Activated T-cell treated with anti-CD3 and anti-CD28 coated beads, Interleukin-2, amount 50 U/mL, for 24 hours (primary cell): ENCODE results near the gene PSMB9.
A peak's percentile ranks its signal among the peaks of the same experiment; 100 is the strongest.

ENCODE experiments used
- DNase-seq: peaks from one replicate; pipeline ENCODE4 v3.0.0-alpha.2; 2020
- H3K27ac Mint-ChIP-seq: 2 replicates; pipeline ENCODE4 v1.8.0; 2020; ENCODE audit warnings: mild to moderate bottlenecking, mixed read lengths
- H3K27me3 Mint-ChIP-seq: 2 replicates; pipeline ENCODE4 v1.8.0; 2020; ENCODE audit warnings: mixed read lengths
- H3K36me3 Mint-ChIP-seq: 2 replicates; pipeline ENCODE4 v1.8.0; 2020; ENCODE audit warnings: low read depth, mixed read lengths
- H3K4me1 Mint-ChIP-seq: 2 replicates; pipeline ENCODE4 v1.8.0; 2020; ENCODE audit warnings: low read depth, mixed read lengths
- H3K4me3 Mint-ChIP-seq: 2 replicates; pipeline ENCODE4 v1.8.0; 2020; ENCODE audit warnings: mild to moderate bottlenecking, moderate library complexity, mixed read lengths
- H3K9me3 Mint-ChIP-seq: 2 replicates; pipeline ENCODE4 v1.8.0; 2020; ENCODE audit warnings: mixed read lengths

PSMB9 gene

DNA sequence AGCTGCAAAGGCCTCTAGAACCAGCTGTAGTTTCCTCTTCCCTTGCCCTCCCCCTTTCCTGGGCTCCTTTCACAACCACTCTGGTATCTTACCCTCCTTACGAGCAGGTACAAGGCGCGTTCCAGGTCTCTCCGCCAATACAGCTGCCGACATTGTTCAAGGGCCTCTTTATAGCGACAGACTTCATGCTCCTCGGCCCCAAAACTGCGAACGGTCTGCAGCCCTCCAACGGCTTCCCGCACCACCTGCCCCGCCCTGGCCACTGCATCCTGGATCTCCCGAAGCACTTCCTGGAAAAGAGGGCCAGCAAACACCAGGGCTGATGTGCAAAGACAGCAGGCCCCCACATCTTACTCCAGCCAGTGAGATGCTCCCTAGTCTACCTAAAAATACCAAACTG is 21.5 kb upstream of the PSMB9 start:
- H3K4me3 Mint-ChIP-seq, result no peak overlapping the region
- no peaks in the 10 kb centered on the region for H3K9me3 Mint-ChIP-seq
- peaks cover 99% of the 10 kb centered on the region for H3K36me3 Mint-ChIP-seq
- no peaks in the 10 kb centered on the region for H3K27me3 Mint-ChIP-seq
- peaks cover 86% of the 10 kb centered on the region for H3K4me1 Mint-ChIP-seq
- peak overlapping the region; percentile 58 for H3K27ac Mint-ChIP-seq
- DNase-seq, result no peak

DNA sequence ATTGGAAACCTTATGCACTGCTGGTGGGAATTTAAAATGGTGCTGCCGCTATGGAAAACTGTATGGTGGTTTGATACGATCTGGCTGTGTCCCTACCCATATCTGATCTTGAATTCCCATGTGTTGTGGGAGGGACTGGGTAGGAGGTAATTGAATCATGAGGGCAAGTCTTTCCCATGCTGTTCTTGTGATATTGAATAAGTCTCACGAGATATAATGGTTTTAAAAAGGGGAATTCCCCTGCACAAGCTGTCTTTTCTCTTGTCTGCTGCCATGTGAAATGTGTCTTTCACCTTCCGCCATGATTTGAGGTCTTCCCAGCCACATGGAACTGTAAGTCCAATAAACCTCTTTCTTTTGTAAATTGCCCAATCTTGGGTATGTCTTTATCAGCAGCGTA is 20.3 kb upstream of the PSMB9 start:
- Mint-ChIP-seq H3K27me3 (no peaks in the 10 kb centered on the region), H3K36me3 (peaks cover 95% of the 10 kb centered on the region), H3K9me3 (no peaks in the 10 kb centered on the region), H3K4me3 (peak overlapping the region; percentile 82), H3K27ac (peak overlapping the region; percentile 100), H3K4me1 (peaks cover 78% of the 10 kb centered on the region)
- DNase-seq, result no peak

DNA sequence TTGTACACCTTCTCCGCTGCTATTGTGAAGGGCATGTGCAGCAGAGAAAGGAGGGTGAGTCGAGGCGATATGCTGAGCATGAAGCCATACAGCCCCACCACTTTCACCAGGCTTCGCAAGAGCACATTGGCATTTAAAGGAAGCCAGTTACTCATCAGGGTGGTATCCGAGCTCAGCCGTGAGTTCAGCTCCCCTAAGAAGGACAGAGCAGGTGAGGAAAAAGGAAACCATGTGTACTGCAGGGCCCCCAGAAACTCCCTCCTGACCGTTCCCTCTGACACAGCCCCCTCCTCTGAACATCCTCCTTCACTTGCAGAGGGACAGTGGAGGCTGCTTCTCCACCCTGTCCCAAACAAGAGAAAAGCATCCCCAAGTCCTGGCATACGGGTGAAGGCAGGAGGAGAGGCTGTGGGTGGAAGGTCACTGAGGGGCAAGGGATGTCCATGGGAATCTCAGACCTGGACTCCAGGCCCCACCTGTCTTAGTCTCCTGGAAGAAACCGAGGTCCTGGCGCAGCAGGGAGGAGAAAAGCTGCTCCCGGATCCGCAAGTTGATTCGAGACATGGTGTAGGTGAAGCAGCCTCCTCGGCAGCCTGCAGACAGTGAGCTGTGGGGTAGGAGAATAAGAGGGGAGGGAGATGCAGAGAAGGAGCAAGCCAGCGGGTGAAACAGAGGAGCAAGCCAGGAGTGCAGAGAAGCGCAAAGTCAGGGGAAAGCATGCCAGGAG is 18.7 kb upstream of the PSMB9 start:
- peak overlapping the region; percentile 82 for H3K4me3 Mint-ChIP-seq
- peaks cover 79% of the 10 kb centered on the region for H3K4me1 Mint-ChIP-seq
- no peak for DNase-seq
- peaks cover 93% of the 10 kb centered on the region for H3K36me3 Mint-ChIP-seq
- H3K27me3 Mint-ChIP-seq, result no peaks in the 10 kb centered on the region
- peak overlapping the region; percentile 100 for H3K27ac Mint-ChIP-seq
- no peaks in the 10 kb centered on the region for H3K9me3 Mint-ChIP-seq

DNA sequence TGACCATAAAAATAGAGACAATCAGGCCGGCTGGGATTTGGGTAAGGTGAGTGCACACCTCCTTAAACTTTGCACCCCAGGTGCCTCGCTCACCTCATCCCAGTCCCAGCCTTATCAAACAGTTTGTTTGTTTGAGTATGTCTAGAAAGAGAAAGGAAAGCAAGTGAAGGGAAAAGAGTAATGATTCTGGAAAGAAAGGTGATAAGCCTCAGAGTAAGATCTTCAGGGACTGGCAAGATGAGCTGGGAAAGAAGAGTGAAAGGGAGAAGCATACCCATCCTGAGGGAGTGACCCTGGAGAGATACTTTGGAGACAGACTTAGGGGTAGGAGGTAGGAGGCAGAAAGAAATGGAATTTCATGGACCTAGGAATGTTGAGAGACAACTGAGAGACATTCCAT is 17.1 kb upstream of the PSMB9 start:
- Mint-ChIP-seq H3K27ac (peak overlapping the region; percentile 100), H3K4me1 (peaks cover 84% of the 10 kb centered on the region), H3K9me3 (no peaks in the 10 kb centered on the region), H3K27me3 (no peaks in the 10 kb centered on the region), H3K36me3 (peaks cover 93% of the 10 kb centered on the region), H3K4me3 (peak overlapping the region; percentile 82)
- DNase-seq, result no peak

DNA sequence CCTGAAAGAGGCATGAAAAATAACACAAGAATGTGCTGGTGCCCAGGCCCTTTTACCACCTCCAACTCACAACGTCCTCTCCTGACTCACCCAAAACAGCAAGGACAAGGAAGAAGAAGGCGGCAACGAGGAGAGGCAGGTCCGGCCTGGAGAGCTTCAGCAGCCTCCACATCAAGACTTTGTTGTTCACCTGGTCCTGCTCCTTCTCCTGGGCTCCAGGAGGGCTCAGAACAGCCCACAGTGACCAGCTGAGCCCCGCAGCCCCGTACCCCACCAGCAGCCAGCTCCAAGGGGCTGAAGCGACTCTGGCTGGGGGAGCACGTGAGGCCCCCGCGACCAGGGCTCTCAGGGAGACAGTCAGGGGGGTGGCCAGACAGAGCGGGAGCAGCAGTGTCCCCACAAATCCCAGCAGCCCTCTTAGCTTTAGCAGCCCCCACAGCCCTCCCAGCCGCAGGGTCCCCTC is 16.3 kb upstream of the PSMB9 start:
- Mint-ChIP-seq H3K4me1 (peaks cover 86% of the 10 kb centered on the region), H3K27ac (peak overlapping the region; percentile 100), H3K4me3 (peak overlapping the region; percentile 82), H3K27me3 (no peaks in the 10 kb centered on the region), H3K36me3 (peaks cover 93% of the 10 kb centered on the region), H3K9me3 (no peaks in the 10 kb centered on the region)
- DNase-seq, result no peak

DNA sequence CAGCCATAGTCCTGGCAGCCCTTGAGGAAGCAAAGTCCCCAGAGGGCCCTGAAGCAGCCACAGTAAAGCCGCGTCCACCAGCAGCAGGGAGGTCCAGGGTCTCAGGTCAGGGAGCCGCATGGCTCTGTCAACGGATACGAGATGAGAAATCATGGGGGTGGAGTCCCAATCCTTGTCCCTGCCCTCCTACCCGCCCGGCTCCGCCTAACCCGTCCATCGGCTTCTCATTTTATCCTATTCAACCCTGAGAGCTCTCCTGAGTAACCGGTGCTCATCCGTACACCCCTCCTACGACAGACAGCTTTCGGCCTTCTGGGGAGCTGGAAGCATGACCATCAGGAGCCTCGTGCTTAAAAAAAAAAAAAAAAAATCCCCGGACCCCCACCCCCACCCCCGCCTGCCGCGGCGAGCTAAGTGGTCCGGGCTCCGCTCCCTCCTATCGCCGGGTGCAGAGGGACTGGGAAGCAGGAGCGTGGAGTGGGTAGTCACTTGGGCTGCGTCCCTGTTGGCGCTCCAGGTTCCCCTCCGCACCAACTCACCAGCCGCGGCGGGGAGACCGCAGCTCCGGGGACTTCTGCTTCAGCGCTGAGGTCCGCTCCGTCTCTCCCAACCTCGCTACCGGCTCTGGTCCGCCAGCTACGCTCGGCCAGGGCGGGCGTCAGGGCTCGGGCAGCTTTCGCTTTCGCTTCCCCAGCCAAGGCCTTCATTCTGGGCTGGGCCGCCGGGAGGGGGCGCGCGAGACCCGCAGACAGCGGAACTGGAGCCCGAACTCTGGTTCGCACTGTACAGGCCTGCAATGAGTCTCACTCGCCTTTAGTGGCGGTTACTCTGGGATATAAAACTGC is 15.7 kb upstream of the PSMB9 start, which contains the start of gene TAP2:
Gene TAP2, minus strand, starts transcription at position 626 of the 845 bp plus-strand sequence. Its CDS starts 506 bp downstream, at position 120.
- peak within 1 kb of the TSS; percentile 82 for H3K4me3 Mint-ChIP-seq
- H3K4me1 Mint-ChIP-seq, result peaks cover 84% of the 10 kb centered on the region

DNA sequence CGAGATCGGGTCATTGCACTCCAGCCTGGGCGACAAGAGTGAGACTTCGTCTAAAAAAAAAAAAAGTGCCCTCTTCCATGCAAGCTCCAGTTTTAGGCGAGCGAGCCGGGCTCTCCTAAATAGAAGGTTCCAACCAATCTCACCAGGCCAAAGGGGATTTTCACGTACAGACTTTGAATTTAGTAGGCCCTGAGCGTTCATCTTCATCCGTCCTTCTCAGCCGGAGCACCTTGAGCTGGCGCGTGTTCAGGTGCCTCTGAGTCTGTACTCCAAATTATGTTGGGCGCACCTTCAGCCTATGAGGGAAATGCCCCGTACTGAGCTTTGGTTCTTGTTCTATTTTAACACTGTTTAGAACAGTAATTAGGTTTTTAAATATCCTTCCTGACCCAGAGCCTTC is 14.6 kb upstream of the PSMB9 start:
- Mint-ChIP-seq H3K9me3 (no peaks in the 10 kb centered on the region), H3K4me1 (peaks cover 74% of the 10 kb centered on the region), H3K36me3 (peaks cover 93% of the 10 kb centered on the region), H3K4me3 (peak overlapping the region; percentile 82), H3K27ac (peak overlapping the region; percentile 100), H3K27me3 (no peaks in the 10 kb centered on the region)
- DNase-seq, result no peak

More for the DNA sequence above, 15.7 kb upstream of the PSMB9 start, which contains the start of gene TAP2:
- H3K36me3 Mint-ChIP-seq, result peaks cover 93% of the 10 kb centered on the region
- no peaks in the 10 kb centered on the region for H3K9me3 Mint-ChIP-seq
- H3K27ac Mint-ChIP-seq, result peak within 1 kb of the TSS; percentile 100
- no peaks in the 10 kb centered on the region for H3K27me3 Mint-ChIP-seq
- peak; percentile 99 for DNase-seq

DNA sequence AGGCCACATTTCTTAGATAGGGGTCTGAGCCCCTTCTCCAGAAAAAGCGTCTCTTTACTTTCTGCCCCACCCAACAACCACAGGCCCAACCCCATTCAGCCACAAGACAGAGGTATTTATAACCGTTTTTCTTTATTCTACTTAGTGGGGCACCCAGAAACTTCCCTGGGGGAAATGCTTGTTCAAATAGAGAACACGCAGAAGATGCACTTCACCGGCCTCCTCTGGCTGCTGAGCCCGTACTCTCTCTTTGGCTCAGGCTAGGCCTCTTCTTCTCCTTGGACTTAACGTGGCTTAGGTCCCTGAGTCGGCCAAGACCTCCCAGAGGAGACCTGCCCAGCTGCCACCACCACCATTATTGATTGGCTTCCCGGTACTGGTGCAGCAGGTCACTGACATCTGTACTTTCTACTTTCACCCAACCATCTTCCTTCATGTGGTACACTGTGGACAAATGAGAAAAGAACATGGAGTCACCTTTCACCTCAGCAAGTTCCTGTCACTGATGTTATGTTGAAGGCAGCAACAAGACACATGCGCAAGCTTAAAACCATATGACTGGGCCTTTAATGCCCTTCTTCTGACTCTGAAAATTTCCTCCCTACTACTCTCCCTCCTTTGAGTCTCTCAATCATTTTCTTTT is 13.3 kb upstream of the PSMB9 start:
- peaks cover 69% of the 10 kb centered on the region for H3K4me1 Mint-ChIP-seq
- peak overlapping the region; percentile 98 for H3K4me3 Mint-ChIP-seq
- H3K36me3 Mint-ChIP-seq, result peaks cover 93% of the 10 kb centered on the region
- H3K27ac Mint-ChIP-seq, result peak overlapping the region; percentile 100
- H3K9me3 Mint-ChIP-seq, result no peaks in the 10 kb centered on the region
- H3K27me3 Mint-ChIP-seq, result no peaks in the 10 kb centered on the region
- DNase-seq, result peak; percentile 63

DNA sequence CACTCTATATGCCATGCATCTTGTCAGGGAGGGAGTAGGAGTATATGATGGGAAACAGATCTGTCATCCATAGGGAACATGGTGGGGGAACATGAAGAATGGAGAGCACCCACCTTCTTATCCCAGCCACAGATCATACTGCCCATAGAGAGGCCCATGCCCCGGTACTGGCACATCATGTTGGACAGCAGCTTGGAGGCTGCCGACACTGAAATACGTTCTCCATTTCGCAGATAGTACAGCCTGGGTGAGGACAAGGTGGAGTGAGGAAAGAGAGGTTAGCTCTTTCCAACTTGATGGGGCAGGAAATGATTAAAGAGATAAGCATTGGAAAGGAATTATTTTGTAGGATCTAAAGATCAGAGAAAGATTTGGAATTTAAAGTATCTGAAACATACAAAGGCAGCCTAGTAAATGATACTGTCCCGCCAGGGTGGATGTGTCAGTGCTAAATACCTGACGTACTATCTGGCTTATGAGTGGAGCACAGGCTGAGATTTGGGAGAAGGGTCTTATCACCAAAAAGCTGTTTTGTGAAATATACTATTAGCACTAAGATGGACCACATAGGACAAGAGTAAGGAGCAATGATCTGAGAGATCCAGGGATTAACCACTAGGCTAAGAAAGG is 11.9 kb upstream of the PSMB9 start:
- no peak for DNase-seq
- no peaks in the 10 kb centered on the region for H3K9me3 Mint-ChIP-seq
- peaks cover 93% of the 10 kb centered on the region for H3K36me3 Mint-ChIP-seq
- H3K27ac Mint-ChIP-seq, result peak overlapping the region; percentile 100
- no peaks in the 10 kb centered on the region for H3K27me3 Mint-ChIP-seq
- peaks cover 68% of the 10 kb centered on the region for H3K4me1 Mint-ChIP-seq
- peak overlapping the region; percentile 98 for H3K4me3 Mint-ChIP-seq

DNA sequence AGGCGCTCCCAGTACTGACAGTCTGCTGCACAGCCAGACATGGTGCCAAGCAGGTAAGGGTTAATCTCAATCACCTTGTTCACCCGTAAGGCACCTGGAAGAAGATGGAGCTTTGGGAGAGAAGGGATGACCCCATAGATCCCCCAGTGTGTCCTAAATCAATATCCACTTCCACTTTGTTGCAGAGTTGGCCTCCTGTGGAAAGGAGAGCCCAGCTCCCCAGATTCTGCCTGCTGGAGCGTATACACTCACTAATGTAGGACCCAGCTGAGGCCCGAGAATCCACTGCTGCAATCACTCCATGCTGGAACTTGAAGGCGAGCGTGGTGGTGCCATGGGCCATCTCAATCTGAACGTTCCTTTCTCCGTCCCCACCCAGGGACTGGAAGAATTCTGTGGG is 11.3 kb upstream of the PSMB9 start:
- Mint-ChIP-seq H3K4me3 (peak overlapping the region; percentile 98), H3K4me1 (peaks cover 69% of the 10 kb centered on the region), H3K36me3 (peaks cover 93% of the 10 kb centered on the region), H3K27ac (peak overlapping the region; percentile 100), H3K27me3 (no peaks in the 10 kb centered on the region), H3K9me3 (no peaks in the 10 kb centered on the region)
- DNase-seq, result no peak

DNA sequence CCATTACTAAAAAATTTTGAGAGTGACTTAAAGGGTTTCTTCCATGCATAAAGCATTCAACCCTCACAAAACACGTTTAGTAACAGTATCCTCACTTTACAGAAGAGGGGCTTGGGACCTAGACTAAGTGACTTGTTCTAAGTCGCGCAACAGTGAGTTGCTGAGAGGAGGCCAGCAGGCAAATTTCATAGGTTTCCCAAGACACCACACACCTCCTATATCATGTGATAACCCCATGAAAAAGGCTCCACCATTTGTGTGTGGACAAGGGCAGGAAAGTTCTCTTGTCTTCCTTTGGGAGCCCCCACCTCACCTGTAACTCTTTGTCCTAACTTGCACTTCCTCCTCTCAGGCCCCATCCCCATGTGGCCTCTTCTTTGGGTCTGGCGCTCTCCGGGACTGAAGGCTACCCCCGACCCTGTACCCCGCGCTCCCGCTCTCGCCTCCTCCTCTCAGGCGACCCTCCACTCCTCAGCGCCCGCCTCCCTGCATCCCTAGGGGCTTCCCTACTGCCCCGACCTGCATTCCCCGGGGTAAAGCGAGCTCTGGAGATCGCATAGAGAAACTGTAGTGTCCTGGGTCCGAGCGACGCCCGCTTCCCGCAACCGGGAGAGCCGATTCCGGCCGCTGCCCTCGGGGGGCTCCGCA is 10.5 kb upstream of the PSMB9 start:
- Mint-ChIP-seq H3K27me3 (no peaks in the 10 kb centered on the region), H3K4me1 (peaks cover 76% of the 10 kb centered on the region), H3K9me3 (no peaks in the 10 kb centered on the region), H3K36me3 (peaks cover 96% of the 10 kb centered on the region), H3K4me3 (peak overlapping the region; percentile 98), H3K27ac (peak overlapping the region; percentile 100)
- no peak for DNase-seq

DNA sequence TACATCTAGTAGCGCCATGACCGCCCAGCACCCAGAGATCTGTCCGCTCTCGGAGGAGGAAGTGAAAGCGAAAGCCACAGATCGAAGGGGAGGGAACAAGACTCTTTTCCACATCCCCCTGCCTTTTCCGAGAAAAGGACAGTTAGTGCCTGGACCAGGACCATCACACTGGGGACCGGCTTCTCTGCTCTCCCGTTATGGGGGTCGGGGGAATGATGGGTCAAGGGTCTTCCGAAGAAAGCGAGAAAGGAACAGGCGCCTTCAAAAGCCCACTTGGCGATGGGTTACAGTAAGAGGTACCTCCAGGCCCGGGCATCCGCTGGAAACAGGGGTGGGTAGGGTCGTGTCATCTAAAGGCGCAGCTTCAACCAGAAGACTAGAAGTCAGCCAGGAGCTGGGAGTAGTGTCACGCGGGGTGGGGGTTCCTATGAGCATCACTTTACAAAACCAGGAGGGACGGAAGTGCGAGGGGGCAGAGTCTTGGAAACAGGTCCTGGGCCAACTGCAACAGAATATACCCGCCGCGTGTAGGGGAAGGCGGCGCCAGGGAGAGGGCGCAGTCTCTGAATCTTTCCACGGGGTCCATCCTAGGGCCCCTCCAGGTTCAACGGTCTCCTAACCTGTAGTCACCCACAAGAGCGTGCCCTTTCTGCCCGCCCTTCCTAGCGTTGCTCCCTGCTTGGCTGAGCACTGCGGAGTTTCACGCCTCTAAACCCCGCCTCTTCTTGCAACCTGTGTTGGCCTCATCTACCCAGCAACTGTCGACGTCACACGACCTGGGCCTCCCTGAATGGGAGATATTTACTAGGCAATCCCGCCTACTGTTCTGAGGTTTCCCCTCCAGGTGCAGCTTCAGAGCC is 9.8 kb upstream of the PSMB9 start, which contains the start of gene PSMB8:
Gene PSMB8, minus strand, starts transcription at position 69 of the 860 bp plus-strand sequence. Its CDS starts 51 bp downstream, at position 18.
- Mint-ChIP-seq H3K27ac (peak within 1 kb of the TSS; percentile 100), H3K9me3 (no peaks in the 10 kb centered on the region), H3K4me3 (peak within 1 kb of the TSS; percentile 98), H3K4me1 (peaks cover 79% of the 10 kb centered on the region), H3K36me3 (peaks cover 100% of the 10 kb centered on the region), H3K27me3 (no peaks in the 10 kb centered on the region)
- DNase-seq, result peak; percentile 97

DNA sequence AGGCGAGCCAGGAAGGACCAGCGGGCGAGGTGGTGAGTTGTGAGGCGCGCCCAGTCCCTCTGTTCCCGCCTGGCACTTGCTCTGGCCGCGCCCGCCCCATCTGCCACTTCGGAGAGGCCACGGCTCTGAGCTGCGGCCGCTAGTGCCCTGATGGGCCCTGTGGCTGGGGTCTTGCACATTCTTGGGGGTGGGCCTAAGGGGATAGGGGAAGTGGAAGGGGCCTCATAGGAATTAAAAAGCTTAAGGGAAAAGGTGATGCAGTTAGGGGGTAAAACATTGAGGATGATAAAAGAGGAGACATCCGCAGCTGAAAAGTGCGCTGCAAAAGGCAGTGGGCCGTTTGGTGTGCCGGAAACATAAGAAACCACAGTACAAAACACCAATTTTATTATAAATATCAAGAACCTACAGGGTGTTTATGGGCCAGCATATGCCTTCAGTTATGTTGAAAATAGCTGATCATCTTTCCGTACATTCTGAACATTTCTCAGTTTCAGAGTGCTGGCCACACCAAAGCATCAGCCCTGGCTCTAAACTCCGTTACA is 9.1 kb upstream of the PSMB9 start:
- no peaks in the 10 kb centered on the region for H3K27me3 Mint-ChIP-seq
- no peaks in the 10 kb centered on the region for H3K9me3 Mint-ChIP-seq
- H3K36me3 Mint-ChIP-seq, result peaks cover 99% of the 10 kb centered on the region
- peaks cover 76% of the 10 kb centered on the region for H3K4me1 Mint-ChIP-seq
- peak overlapping the region; percentile 100 for H3K27ac Mint-ChIP-seq
- peak overlapping the region; percentile 98 for H3K4me3 Mint-ChIP-seq
- no peak for DNase-seq
